H54 (cell line): Measurements from ENCODE around the gene RAI14.

Source experiments
- DNase-seq: peaks from one replicate; pipeline ENCODE4 v3.0.0; 2011; ENCODE audit warnings: low spot score, mixed read lengths; ENCODE audit not compliant: insufficient read length
- FAIRE-seq: peaks from 3 replicates; lab custom pipeline; 2011; peaks lifted over from hg19 to GRCh38; lab: Jason Lieb, UNC
- POLR2A ChIP-seq: IDR thresholded peaks from 2 replicates; pipeline ENCODE4 v1.6.1; 2011; ENCODE audit warnings: low read depth, mild to moderate bottlenecking, low read length

Gene RAI14

DNA sequence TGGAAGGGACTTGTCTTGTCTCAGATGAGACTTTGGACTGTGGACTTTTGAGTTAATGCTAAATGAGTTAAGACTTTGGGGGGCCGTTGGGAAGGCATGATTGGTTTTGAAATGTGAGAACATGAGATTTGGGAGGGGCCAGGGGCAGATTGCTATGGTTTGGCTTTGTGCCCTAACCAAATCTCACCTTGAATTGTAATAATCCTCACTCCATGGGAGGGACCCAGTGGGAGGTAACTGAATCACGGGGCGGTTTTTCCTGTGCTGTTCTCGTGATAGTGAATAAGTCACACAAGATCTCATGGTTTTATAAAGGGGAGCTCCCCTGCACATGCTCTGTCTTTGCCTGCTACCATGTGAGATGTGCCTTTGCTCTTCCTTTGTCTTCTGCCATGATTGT lies 72.1 kb downstream of the RAI14 start:
- FAIRE-seq (no peak), DNase-seq (no peak)
- TF ChIP-seq POLR2A: no peak

- no peak for FAIRE-seq
These were observed 75.5 kb downstream of the RAI14 start for GRCh38 chr5:34731435-34732232.

GRCh38 chr5:34734326-34734725 lies 78.2 kb downstream of the RAI14 start:
- no peak for FAIRE-seq
- DNase-seq: no peak
- no peak for TF ChIP-seq POLR2A

More at GRCh38 chr5:34731435-34732232, 75.5 kb downstream of the RAI14 start:
- no peak for DNase-seq
- TF ChIP-seq POLR2A: no peak

- no peak for TF ChIP-seq POLR2A
- DNase-seq: no peak
- no peak for FAIRE-seq
These were observed 79.6 kb downstream of the RAI14 start for GRCh38 chr5:34735491-34736426.

DNA sequence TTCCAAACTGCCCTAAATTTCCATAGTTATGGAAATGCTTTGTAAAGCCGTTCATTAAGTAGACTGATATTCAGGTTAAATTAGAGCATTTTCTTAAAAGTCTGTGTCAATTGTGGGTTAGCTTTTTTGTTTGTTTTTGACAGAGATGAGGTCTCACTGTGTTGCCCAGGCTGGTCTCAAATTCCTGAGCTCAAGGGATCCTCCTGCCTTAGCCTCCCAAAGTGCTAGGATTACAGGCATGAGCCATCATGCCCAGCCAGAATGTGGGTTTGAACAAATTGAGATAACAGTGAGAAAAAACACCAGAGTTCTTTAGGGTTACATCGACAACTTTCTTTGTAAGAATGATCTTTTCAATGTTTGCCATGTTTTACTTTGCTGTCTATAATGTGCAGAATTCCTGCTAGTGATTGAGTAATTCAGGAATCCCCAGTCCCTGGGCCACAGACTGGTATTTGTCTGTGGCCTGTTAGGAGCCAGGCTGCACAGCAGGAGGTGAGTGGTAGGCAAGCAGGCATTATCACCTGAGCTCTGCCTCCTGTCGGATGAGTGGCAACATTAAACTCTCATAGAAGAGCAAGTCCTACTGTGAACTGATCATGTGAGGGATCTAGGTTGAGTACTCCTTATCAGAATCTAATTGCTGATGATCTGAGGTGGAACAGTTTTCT lies 80.5 kb downstream of the RAI14 start:
- FAIRE-seq: peak; percentile 48
- DNase-seq: peak; percentile 13

GRCh38 chr5:34737731-34738130 lies 81.6 kb downstream of the RAI14 start:
- no peak for FAIRE-seq
- no peak for DNase-seq
- no peak for TF ChIP-seq POLR2A

More for the DNA sequence above, 80.5 kb downstream of the RAI14 start:
- TF ChIP-seq POLR2A: no peak

DNA sequence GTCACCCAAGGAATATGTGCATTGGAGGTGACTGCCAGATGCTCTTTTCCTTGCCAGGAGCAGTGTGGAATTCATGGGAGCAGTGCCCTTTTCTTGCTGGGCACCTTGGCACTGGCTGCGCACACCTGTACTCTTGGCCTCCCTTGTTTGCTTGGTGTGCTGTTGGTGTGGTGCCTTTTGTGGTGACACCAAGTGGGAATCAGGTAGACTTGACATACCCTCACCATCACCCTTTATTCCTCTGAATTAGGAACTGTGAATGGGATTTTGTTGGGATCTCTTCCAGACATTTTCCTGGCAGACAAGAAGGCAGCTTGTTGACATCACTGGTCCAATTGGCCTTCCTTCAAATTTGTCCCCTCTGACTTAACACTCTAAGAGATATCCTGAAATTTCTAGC lies 82.3 kb downstream of the RAI14 start:
- no peak for TF ChIP-seq POLR2A
- no peak for DNase-seq
- FAIRE-seq: no peak

DNA sequence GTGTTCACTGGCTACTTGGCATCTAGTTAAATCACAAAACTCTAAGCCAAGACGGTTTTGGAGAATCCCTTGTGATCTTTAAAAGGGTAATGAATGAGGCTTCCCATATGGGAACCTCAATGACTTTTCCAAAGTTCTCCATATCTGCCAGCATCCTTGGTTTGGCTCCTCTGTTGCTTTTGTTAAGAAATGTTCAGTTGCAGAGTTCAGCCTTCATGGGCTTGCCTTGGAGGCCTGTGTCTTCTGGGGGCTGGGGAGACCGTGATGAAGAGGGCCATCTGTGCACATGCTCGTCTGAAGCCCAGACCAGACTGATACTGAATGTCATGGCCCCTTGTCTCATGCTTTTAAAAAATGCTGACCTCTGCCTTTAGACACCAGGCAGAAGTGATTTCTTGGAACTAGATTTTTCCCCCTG lies 84.3 kb downstream of the RAI14 start:
- no peak for TF ChIP-seq POLR2A
- DNase-seq (no peak), FAIRE-seq (no peak)

- DNase-seq (no peak), FAIRE-seq (no peak)
- TF ChIP-seq POLR2A: no peak
These were observed 85.9 kb downstream of the RAI14 start for GRCh38 chr5:34742061-34742460.

DNA sequence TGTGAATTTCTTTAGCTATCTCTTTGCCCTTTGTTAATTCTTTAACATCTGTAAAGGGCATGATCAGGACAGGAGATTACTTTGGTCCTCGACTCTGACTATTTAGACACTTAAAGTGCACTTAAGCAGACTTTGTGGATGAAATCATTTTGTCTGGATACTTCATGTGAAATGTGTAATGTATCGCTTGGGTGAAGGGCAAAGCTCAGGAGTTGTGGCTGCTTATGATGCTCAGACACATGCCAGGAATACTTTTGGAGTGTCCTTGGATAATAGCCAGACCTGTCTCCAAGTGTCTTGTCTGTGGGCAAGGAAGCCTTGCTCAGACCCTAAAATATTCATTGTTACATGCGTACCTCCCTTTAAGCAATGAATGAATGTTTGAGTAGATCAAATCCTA lies 87.8 kb downstream of the RAI14 start:
- no peak for DNase-seq
- TF ChIP-seq POLR2A: no peak
- FAIRE-seq: no peak

GRCh38 chr5:34748431-34748830 lies 92.3 kb downstream of the RAI14 start:
- no peak for TF ChIP-seq POLR2A
- FAIRE-seq: no peak

GRCh38 chr5:34749431-34749873 lies 93.3 kb downstream of the RAI14 start:
- DNase-seq: no peak
- no peak for FAIRE-seq
- TF ChIP-seq POLR2A: no peak

More at GRCh38 chr5:34748431-34748830, 92.3 kb downstream of the RAI14 start:
- DNase-seq: no peak

GRCh38 chr5:34750206-34750605 lies 94.1 kb downstream of the RAI14 start:
- DNase-seq (no peak), FAIRE-seq (no peak)
- TF ChIP-seq POLR2A: no peak
